Chondrocyte (in vitro differentiated cells): ENCODE measurements around the gene MICAL3. TPM values are rescaled to one million over a fixed set of nuclear protein-coding genes. Genes with fewer than 3 reads are reported as not detected.
A peak's percentile ranks its signal among the peaks of the same experiment; 100 is the strongest.
"Not testable (repeated sequence)": the region's sequence is repeated elsewhere in the genome, so short reads cannot be mapped to it uniquely, and the experiment has no call there.

ENCODE experiments used
- DNase-seq: peaks from one replicate; pipeline ENCODE4 v3.0.0; 2021; ENCODE audit warnings: mixed read lengths, low spot score
- H3K27ac Mint-ChIP-seq: one replicate; pipeline ENCODE4 v1.8.0; 2021; ENCODE audit warnings: mild to moderate bottlenecking, moderate library complexity, mixed read lengths; ENCODE audit not compliant: unreplicated experiment
- H3K27me3 Mint-ChIP-seq: 2 replicates; pipeline ENCODE4 v1.8.0; 2021; ENCODE audit warnings: low read depth, mixed read lengths
- H3K36me3 Mint-ChIP-seq: 2 replicates; pipeline ENCODE4 v1.8.0; 2021; ENCODE audit warnings: low read depth, mixed read lengths
- H3K4me1 Mint-ChIP-seq: 2 replicates; pipeline ENCODE4 v1.8.0; 2021; ENCODE audit warnings: low read depth, mild to moderate bottlenecking, mixed read lengths
- H3K4me3 Mint-ChIP-seq: one replicate; pipeline ENCODE4 v1.8.0; 2021; ENCODE audit warnings: mild to moderate bottlenecking, moderate library complexity, mixed read lengths; ENCODE audit not compliant: unreplicated experiment
- H3K9me3 Mint-ChIP-seq: 2 replicates; pipeline ENCODE4 v1.8.0; 2021; ENCODE audit warnings: low read depth, mixed read lengths
- CTCF ChIP-seq: fragments of 200-600 bp; sonication (generic); IDR thresholded peaks from 2 replicates; pipeline ENCODE4 v1.5.0; 2021; ENCODE audit warnings: antibody characterized with exemption, mild to moderate bottlenecking, moderate library complexity
- total RNA-seq: library from RNA; stranded (reverse); gene quantifications from 3 replicates; pipeline ENCODE4 v1.2.1, GENCODE V29; 2021

MICAL3 gene
- total RNA-seq, 1 donor from 2014 or later, result 68.2 TPM

- Mint-ChIP-seq H3K4me3 (no peak overlapping the region), H3K9me3 (no peaks in the 10 kb centered on the region), H3K4me1 (peaks cover 46% of the 10 kb centered on the region), H3K27ac (peak overlapping the region; percentile 76), H3K36me3 (no peaks in the 10 kb centered on the region), H3K27me3 (no peaks in the 10 kb centered on the region)
- DNase-seq, result no peak
- no peak for TF ChIP-seq CTCF
These were observed 33.3 kb upstream of the MICAL3 start for GRCh38 chr22:18057568-18058209.

DNA sequence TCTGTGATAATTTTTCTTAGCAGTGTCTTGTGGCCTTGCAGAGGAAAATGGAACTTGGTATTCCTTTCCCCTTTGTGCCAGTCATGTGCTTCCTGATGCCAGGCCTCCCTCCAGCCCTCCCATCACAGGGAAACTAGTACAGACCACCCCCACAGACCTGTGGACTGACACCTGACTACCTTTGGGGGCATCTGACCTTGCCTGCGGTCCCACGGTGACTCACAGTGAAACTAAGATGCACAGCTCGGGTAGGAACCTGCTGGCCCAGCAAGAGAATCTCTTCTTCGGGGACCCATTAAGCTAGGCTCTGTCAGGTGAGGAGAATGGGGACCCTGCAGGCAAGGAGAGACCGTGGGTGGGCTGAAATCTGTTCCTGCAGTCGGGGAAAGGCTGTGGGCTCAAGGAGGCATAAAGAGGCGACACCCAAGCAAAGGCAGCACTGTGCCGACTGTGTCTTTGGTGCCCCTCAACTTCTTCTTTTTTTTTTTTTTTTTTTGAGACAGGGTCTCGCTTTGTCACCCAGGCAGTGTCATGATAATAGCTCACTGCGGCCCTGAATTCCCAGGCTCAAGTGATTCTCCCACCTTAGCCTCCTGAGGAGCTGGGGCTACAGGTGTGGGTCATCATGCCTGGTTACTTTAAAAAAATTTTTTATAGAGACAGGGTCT is 32.6 kb upstream of the MICAL3 start:
- Mint-ChIP-seq H3K27me3 (no peaks in the 10 kb centered on the region), H3K4me1 (peaks cover 39% of the 10 kb centered on the region), H3K9me3 (no peaks in the 10 kb centered on the region), H3K4me3 (no peak overlapping the region), H3K36me3 (no peaks in the 10 kb centered on the region), H3K27ac (peak overlapping the region; percentile 76)
- peak; percentile 35 for DNase-seq
- TF ChIP-seq CTCF, result no peak

DNA sequence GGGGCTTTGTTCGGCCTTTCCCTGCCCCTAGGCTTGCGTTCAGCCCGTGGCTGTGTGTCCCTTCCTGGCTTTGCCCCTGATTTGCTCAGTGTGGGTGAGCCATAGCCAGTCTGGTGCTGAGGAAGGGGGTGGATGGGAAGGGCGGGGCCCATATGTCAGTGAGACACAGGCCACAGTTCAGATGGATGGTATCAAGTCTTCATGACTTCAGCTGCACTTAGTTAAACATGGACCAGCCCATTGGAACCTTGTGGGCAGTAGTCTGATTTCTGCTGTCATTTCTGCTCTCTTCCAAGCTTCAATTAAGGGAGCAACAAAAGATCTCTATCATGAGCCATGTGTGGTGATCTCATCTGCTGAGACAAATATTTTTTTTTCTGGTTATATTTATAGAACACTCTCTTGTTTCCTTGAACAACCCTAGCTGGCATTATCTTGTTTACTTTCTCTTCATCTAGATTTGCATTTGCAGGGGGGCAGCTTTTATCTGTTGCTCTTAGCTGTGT is 31.9 kb upstream of the MICAL3 start:
- Mint-ChIP-seq H3K27ac (peak overlapping the region; percentile 75), H3K36me3 (no peaks in the 10 kb centered on the region), H3K27me3 (no peaks in the 10 kb centered on the region), H3K4me1 (peaks cover 33% of the 10 kb centered on the region), H3K9me3 (no peaks in the 10 kb centered on the region), H3K4me3 (no peak overlapping the region)
- DNase-seq, result no peak
- no peak for TF ChIP-seq CTCF

- H3K27me3 Mint-ChIP-seq, result no peaks in the 10 kb centered on the region
- no peak overlapping the region for H3K4me3 Mint-ChIP-seq
- H3K4me1 Mint-ChIP-seq, result peaks cover 27% of the 10 kb centered on the region
- H3K27ac Mint-ChIP-seq, result peak overlapping the region; percentile 75
- TF ChIP-seq CTCF, result no peak
- DNase-seq, result peak; percentile 41
- H3K9me3 Mint-ChIP-seq, result no peaks in the 10 kb centered on the region
- H3K36me3 Mint-ChIP-seq, result no peaks in the 10 kb centered on the region
These were observed 31.3 kb upstream of the MICAL3 start for GRCh38 chr22:18055619-18056160.

DNA sequence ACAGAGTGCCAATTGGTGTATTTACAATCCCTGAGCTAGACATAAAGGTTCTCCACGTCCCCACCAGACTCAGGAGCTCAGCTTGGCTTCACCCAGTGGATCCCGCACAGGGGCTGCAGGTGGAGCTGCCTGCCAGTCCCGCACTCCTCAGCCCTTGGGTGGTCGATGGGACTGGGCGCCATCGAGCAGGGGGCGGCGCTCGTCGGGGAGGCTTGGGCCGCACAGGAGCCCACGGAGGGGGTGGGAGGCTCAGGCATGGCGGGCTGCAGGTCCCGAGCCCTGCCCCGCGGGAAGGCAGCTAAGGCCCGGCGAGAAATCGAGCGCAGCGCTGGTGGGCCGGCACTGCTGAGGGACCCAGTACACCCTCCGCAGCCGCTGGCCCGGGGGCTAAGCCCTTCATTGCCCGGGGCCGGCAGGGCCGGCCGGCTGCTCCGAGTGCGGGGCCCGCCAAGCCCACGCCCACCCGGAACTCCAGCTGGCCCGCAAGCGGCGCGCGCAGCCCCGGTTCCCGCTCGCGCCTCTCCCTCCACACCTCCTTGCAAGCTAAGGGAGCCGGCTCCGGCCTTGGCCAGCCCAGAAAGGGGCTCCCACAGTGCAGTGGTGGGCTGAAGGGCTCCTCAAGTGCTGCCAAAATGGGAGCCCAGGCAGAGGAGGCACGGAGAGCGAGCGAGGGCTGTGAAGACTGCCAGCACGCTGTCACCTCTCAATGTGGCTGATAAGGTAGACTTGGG is 29.0 kb upstream of the MICAL3 start:
- not testable (repeated sequence) for H3K36me3 Mint-ChIP-seq, H3K4me3 Mint-ChIP-seq, H3K9me3 Mint-ChIP-seq, H3K27me3 Mint-ChIP-seq, H3K27ac Mint-ChIP-seq, DNase-seq
- H3K4me1 Mint-ChIP-seq, result peaks cover 25% of the 10 kb centered on the region

DNA sequence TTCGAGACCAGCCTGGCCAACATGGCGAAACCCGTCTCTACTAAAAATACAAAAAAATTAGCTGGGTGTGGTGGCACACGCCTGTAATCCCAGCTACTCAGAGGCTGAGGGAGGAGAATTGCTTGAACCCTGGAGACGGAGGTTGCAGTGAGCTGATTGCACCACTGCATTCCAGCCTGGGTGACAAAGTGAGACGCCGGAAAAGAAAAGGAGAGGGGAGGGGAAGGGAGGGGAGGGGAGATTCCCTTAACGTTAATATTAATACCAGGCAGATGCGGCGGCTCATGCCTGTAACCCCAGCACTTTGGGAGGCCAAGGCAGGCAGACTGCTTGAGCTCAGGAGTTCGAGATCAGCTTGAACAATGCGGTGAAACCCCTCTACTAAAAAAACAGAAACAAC is 26.8 kb upstream of the MICAL3 start:
- not testable (repeated sequence) for H3K4me3 Mint-ChIP-seq, DNase-seq, H3K36me3 Mint-ChIP-seq, H3K9me3 Mint-ChIP-seq, H3K27ac Mint-ChIP-seq, H3K27me3 Mint-ChIP-seq, H3K4me1 Mint-ChIP-seq
